H1 (cell line): ENCODE data around the gene ZBTB20. TPM values are rescaled to one million over a fixed set of nuclear protein-coding genes. Genes with fewer than 3 reads are reported as not detected.

Source experiments
- CTCF ChIA-PET: fragments of 300-600 bp; sonication (Branson Sonifier 250); formaldehyde crosslinking; loops from one replicate; lab custom pipeline; 2021; ENCODE audit not compliant: partially characterized antibody; lab: Charles Lee
- POLR2A ChIA-PET: fragments of 300-600 bp; sonication (Branson Sonifier 250); formaldehyde crosslinking; loops from one replicate; lab custom pipeline; 2021; ENCODE audit warnings: inconsistent platforms; ENCODE audit not compliant: partially characterized antibody; lab: Charles Lee
- DNase-seq, 2 experiments: peaks; one replicate each; pipeline versions ENCODE4 v3.0.0 to v3.0.0-alpha.2; 2010 to 2022; ENCODE audit warnings: low spot score in 2 of 2, low read depth in 1 of 2, mixed read lengths in 1 of 2
- FAIRE-seq: peaks from 2 replicates; lab custom pipeline; 2011; peaks lifted over from hg19 to GRCh38; lab: Jason Lieb, UNC
- H2AFZ ChIP-seq: 2 replicates; pipeline ENCODE4 v1.8.1; 2012; ENCODE audit warnings: low read length, inconsistent platforms
- H2AK5ac ChIP-seq: 2 replicates; pipeline ENCODE4 v1.6.1; 2013; ENCODE audit warnings: low read depth, low read length
- H2BK120ac ChIP-seq: replicated peaks from 2 replicates; pipeline ENCODE3; 2013; ENCODE audit warnings: low read depth, low read length, inconsistent platforms
- H2BK12ac ChIP-seq: 2 replicates; pipeline ENCODE4 v1.6.1; 2013; ENCODE audit warnings: low read depth, low read length
- H2BK15ac ChIP-seq: 2 replicates; pipeline ENCODE4 v1.6.1; 2013; ENCODE audit warnings: low read length
- H2BK20ac ChIP-seq: 2 replicates; pipeline ENCODE4 v1.6.1; 2013; ENCODE audit warnings: low read length
- H2BK5ac ChIP-seq: 2 replicates; pipeline ENCODE4 v1.6.1; 2013; ENCODE audit warnings: low read depth, low read length
- H3K14ac ChIP-seq: 2 replicates; pipeline ENCODE4 v1.6.1; 2013; ENCODE audit warnings: inconsistent platforms; ENCODE audit not compliant: insufficient read length
- H3K18ac ChIP-seq: 2 replicates; pipeline ENCODE4 v1.6.1; 2013; ENCODE audit warnings: low read length; ENCODE audit errors: extremely low read depth
- H3K23ac ChIP-seq: 2 replicates; pipeline ENCODE4 v1.6.1; 2013; ENCODE audit warnings: inconsistent platforms; ENCODE audit not compliant: insufficient read length
- H3K23me2 ChIP-seq: 2 replicates; pipeline ENCODE4 v1.6.1; 2013; ENCODE audit warnings: low read depth, low read length
- H3K27ac ChIP-seq: 2 replicates; pipeline ENCODE4 v1.6.1; 2011; ENCODE audit warnings: low read depth, low read length, inconsistent platforms
- H3K27me3 ChIP-seq, 4 experiments: replicated peaks in 1 of 4; 1 replicate in 1 of 4; 2 replicates in 3 of 4; pipeline versions ENCODE4 v1.6.1 to v1.8.1; 2011 to 2013; ENCODE audit warnings: low read length in 3 of 4, mild to moderate bottlenecking in 3 of 4, inconsistent platforms in 2 of 4, mixed read lengths in 2 of 4, moderate library complexity in 1 of 4; ENCODE audit not compliant: control insufficient read depth in 3 of 4, insufficient read depth in 3 of 4; ENCODE audit errors: extremely low read depth in 1 of 4
- H3K36me3 ChIP-seq, 4 experiments: 2 replicates each; pipeline versions ENCODE4 v1.6.1 to v1.8.1; 2011 to 2013; ENCODE audit warnings: mild to moderate bottlenecking in 4 of 4, low read length in 3 of 4, moderate library complexity in 2 of 4, control low read depth in 1 of 4, inconsistent platforms in 1 of 4; ENCODE audit not compliant: insufficient read depth in 4 of 4, control insufficient read depth in 2 of 4
- H3K4ac ChIP-seq: replicated peaks from 2 replicates; pipeline ENCODE3; 2013; ENCODE audit warnings: low read length, low read depth, mixed read lengths, inconsistent platforms; ENCODE audit not compliant: insufficient read length
- H3K4me1 ChIP-seq, 4 experiments: replicated peaks in 1 of 4; 1 replicate in 1 of 4; 2 replicates in 3 of 4; pipeline versions ENCODE4 v1.6.1 to v1.8.1; 2011 to 2013; ENCODE audit warnings: low read length in 3 of 4, inconsistent platforms in 2 of 4, mixed read lengths in 1 of 4; ENCODE audit not compliant: insufficient read depth in 4 of 4, control insufficient read depth in 3 of 4
- H3K4me2 ChIP-seq, 2 experiments: 2 replicates each; pipeline versions ENCODE4 v1.6.1 to v1.8.1; 2011 to 2013; ENCODE audit warnings: low read depth in 2 of 2, low read length in 2 of 2, control low read depth in 1 of 2, inconsistent platforms in 1 of 2, mild to moderate bottlenecking in 1 of 2; ENCODE audit not compliant: insufficient read depth in 1 of 2
- H3K4me3 ChIP-seq, 4 experiments: fragments of 200-600, 300-600 bp in 1 of 4; sonication (generic), shearing (Covaris generic), sonication (Bioruptor Twin) in 1 of 4; 2 replicates each; pipeline versions ENCODE4 v1.5.1 to v1.8.1; 2011 to 2016; ENCODE audit warnings: low read length in 4 of 4, low read depth in 3 of 4, control low read depth in 2 of 4, inconsistent platforms in 2 of 4, mild to moderate bottlenecking in 2 of 4, mixed read lengths in 1 of 4, moderate library complexity in 1 of 4; ENCODE audit not compliant: insufficient read depth in 2 of 4; ENCODE audit errors: extremely low read depth in 1 of 4
- H3K56ac ChIP-seq: replicated peaks from 2 replicates; pipeline ENCODE3; 2013; ENCODE audit warnings: low read depth, mild to moderate bottlenecking, mixed read lengths, low read length, inconsistent platforms; ENCODE audit not compliant: insufficient read length
- H3K79me1 ChIP-seq: 2 replicates; pipeline ENCODE4 v1.6.1; 2013; ENCODE audit warnings: low read depth, low read length, control low read depth
- H3K79me2 ChIP-seq, 2 experiments: 2 replicates each; pipeline versions ENCODE4 v1.6.1 to v1.8.1; 2012 to 2013; ENCODE audit warnings: low read length in 2 of 2, mild to moderate bottlenecking in 2 of 2, inconsistent platforms in 1 of 2; ENCODE audit not compliant: insufficient read depth in 2 of 2, control insufficient read depth in 1 of 2
- H3K9ac ChIP-seq, 4 experiments: replicated peaks in 1 of 4; 1 replicate in 1 of 4; 2 replicates in 3 of 4; pipeline versions ENCODE4 v1.6.1 to v1.8.1; 2011 to 2013; ENCODE audit warnings: low read depth in 3 of 4, low read length in 3 of 4, control low read depth in 2 of 4, mild to moderate bottlenecking in 2 of 4, moderate library complexity in 2 of 4, inconsistent platforms in 1 of 4; ENCODE audit errors: extremely low read depth in 1 of 4
- H3K9me3 ChIP-seq, 2 experiments: 2 replicates each; pipeline versions ENCODE4 v1.6.1 to v1.8.1; 2012 to 2013; ENCODE audit warnings: mild to moderate bottlenecking in 2 of 2, moderate library complexity in 2 of 2, control low read depth in 1 of 2, inconsistent platforms in 1 of 2, low read depth in 1 of 2, low read length in 1 of 2, mixed read lengths in 1 of 2; ENCODE audit not compliant: insufficient read depth in 2 of 2
- H4K20me1 ChIP-seq, 2 experiments: replicated peaks in 1 of 2; 2 replicates each; pipeline versions ENCODE3 to v1.8.1; 2011 to 2013; ENCODE audit warnings: inconsistent platforms in 2 of 2, low read length in 2 of 2, mild to moderate bottlenecking in 1 of 2; ENCODE audit not compliant: insufficient read depth in 2 of 2, control insufficient read depth in 1 of 2
- H4K5ac ChIP-seq: 2 replicates; pipeline ENCODE4 v1.6.1; 2013; ENCODE audit warnings: low read length, low read depth, mixed read lengths, inconsistent platforms; ENCODE audit not compliant: insufficient read length
- H4K8ac ChIP-seq: 2 replicates; pipeline ENCODE4 v1.8.0; 2013; ENCODE audit warnings: mild to moderate bottlenecking, moderate library complexity, low read length, inconsistent platforms; ENCODE audit not compliant: insufficient read depth; ENCODE audit errors: extremely low read depth
- H4K91ac ChIP-seq: replicated peaks from 2 replicates; pipeline ENCODE3; 2013; ENCODE audit warnings: low read length, mixed read lengths, inconsistent platforms; ENCODE audit not compliant: insufficient read length
- CHD1 ChIP-seq: IDR thresholded peaks from 2 replicates; pipeline ENCODE4 v1.6.1; 2012; ENCODE audit warnings: low read depth, low read length, improper control_type of control experiment
- POLR2A ChIP-seq, 2 experiments: IDR thresholded peaks; 1 replicate in 1 of 2; 2 replicates in 1 of 2; pipeline ENCODE4 v1.6.1; 2011; ENCODE audit warnings: low read depth in 2 of 2, low read length in 2 of 2, mild to moderate bottlenecking in 2 of 2; ENCODE audit errors: control extremely low read depth in 1 of 2
- RNF2 ChIP-seq: fragments of 200-900, 300-1000 bp; sonication (generic); IDR thresholded peaks from 2 replicates; pipeline ENCODE4 v1.7.1; 2016; ENCODE audit warnings: borderline replicate concordance, low read depth, mild to moderate bottlenecking, antibody characterized with exemption, low read length; ENCODE audit not compliant: poor library complexity, severe bottlenecking; ENCODE audit errors: missing control alignments
- WGBS, 2 experiments: shearing (Covaris generic) in 1 of 2; methylation state at CpG; one replicate each; pipeline versions ENCODE4 v1.1.6 to v1.1.7; 2013 to 2015; ENCODE audit warnings: low lambda C conversion rate in 2 of 2, mixed read lengths in 2 of 2, inconsistent platforms in 1 of 2, low coverage in 1 of 2, missing lambda C conversion rate in 1 of 2; ENCODE audit not compliant: insufficient replicate concordance in 2 of 2, insufficient coverage in 1 of 2, insufficient read length in 1 of 2; ENCODE audit errors: extremely low coverage in 1 of 2, missing lambda C conversion rate in 1 of 2; 5-methylcytosine and 5-hydroxymethylcytosine counted together
- polyA plus RNA-seq, 7 experiments: library from polyadenylated mRNA; depleted of rRNA in 3 of 7; stranded (reverse) in 5 of 7; unstranded in 2 of 7; fragments of >200 nt in 5 of 7; fragments of 200-250 nt in 2 of 7; gene quantifications; 1 replicate in 5 of 7; 2 replicates in 1 of 7; 4 replicates in 1 of 7; pipeline versions ENCODE4 v1.2.1 to v1.2.3, GENCODE V29; 2011 to 2013; ENCODE audit warnings: missing spikeins in 2 of 7, mixed read lengths in 2 of 7
- total RNA-seq: library from RNA; stranded (reverse); fragmentation: NEBNext Ultra II Directional; extraction: Animal tissue kit (Norgen Biotek cat#: 25700); gene quantifications from 2 replicates; pipeline ENCODE4 v1.2.1, GENCODE V29; 2021

ZBTB20 gene
- total and polyA plus RNA-seq, 2 of the 8 experiments (the other 6 are each of a cell fraction or from before 2014, with no cell fraction given) = 0.35 to 1.3 TPM

GRCh38 chr3:114444216-114444615 lies 702.9 kb downstream of the ZBTB20 start:
- no peak for DNase-seq
- Histone ChIP-seq H2BK120ac (no peak overlapping the region), H2AFZ (no peak overlapping the region), H3K4me3 (no peak overlapping the region), H3K56ac (no peak overlapping the region), H3K4me2 (no peak overlapping the region), H3K79me2 (no peaks in the 10 kb centered on the region), H3K4ac (no peak overlapping the region), H2BK15ac (no peak overlapping the region), H2BK20ac (no peak overlapping the region), H4K20me1 (no peaks in the 10 kb centered on the region), H3K27me3 (no peaks in the 10 kb centered on the region), H2BK12ac (no peak overlapping the region), H4K91ac (no peak overlapping the region), H3K9ac (no peak overlapping the region), H2BK5ac (no peak overlapping the region), H2AK5ac (no peak overlapping the region), H3K36me3 (no peaks in the 10 kb centered on the region), H3K18ac (no peak overlapping the region), H4K8ac (no peak overlapping the region), H3K4me1 (no peaks in the 10 kb centered on the region), H3K79me1 (no peaks in the 10 kb centered on the region), H3K23ac (no peak overlapping the region), H3K23me2 (no peaks in the 10 kb centered on the region), H3K14ac (no peak overlapping the region), H3K9me3 (no peaks in the 10 kb centered on the region), H4K5ac (no peak overlapping the region), H3K27ac (no peak overlapping the region)
- CTCF ChIA-PET = interaction anchor here (0.7 to 1.4 kb wide), 2 partner anchors 61 to 83 kb away, joined by 3 to 5 read pairs; no protein-coding TSS in a partner anchor
- WGBS, 2 experiments = 90% methylated on average over 3 of the region's 3 CpGs; no CpG with 5 or more reads in 1 of the 2 experiments
- no peak for TF ChIP-seq RNF2
- no peak for TF ChIP-seq POLR2A (IDR thresholded peaks at IDR 0.05; ENCODE audit: control extremely low read depth in 1 of 2, low read depth in 2 of 2, low read length in 2 of 2)
- no peak for TF ChIP-seq CHD1
- TF ChIP-seq, all 59 proteins: peak for 0
- no peak for FAIRE-seq
- POLR2A ChIA-PET = no interaction called here
